Measurements from ENCODE around the gene EPHA2. TPM values are rescaled to one million over a fixed set of nuclear protein-coding genes. Genes with fewer than 3 reads are reported as not detected.

The EPHA2 gene
- total RNA-seq, 1 donor from 2014 or later: not detected

DNA sequence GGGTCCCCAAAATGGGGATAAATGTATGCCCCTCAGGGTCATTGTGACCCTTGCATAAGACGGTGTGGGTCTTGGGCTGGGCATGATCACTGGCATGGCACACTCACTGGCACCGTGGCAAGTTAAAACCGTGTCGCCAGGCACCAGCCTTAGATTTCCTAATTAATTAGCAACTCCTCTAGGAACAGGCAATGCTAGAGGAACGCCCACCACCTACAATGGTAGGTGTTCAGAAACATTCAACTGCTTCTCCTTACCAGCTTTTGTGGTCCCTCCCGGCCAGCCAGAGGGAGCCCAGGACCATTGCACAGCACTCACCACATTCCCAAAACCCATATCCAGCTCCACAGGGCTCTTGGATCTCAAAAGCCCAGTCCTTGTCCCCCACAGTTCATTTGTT lies 36.4 kb downstream of the EPHA2 start:
- intact Hi-C loops (cut with micrococcal nuclease): no loop called here
- peaks cover 32% of the 10 kb centered on the region for H3K27me3 Mint-ChIP-seq
- H3K9me3 Mint-ChIP-seq: no peaks in the 10 kb centered on the region
- CTCF ChIA-PET: no interaction called here
- DNase-seq (no peak), ATAC-seq (ENCODE audit: low read depth) (no peak)
- H3K4me3 Mint-ChIP-seq: no peak overlapping the region
- H3K4me1 Mint-ChIP-seq: peaks cover 4% of the 10 kb centered on the region
- POLR2A ChIA-PET: no interaction called here
- no peak overlapping the region for H3K27ac Mint-ChIP-seq
- TF ChIP-seq CTCF (IDR thresholded peaks at IDR 0.05): no peak
- H3K36me3 Mint-ChIP-seq (ENCODE audit: low read depth): no peaks in the 10 kb centered on the region

- H3K4me1 Mint-ChIP-seq: peaks cover 4% of the 10 kb centered on the region
- ChIA-PET POLR2A (no interaction called here), CTCF (interaction anchor here (1.7 kb wide), 1 partner anchor 68 kb away, joined by 4 read pairs; no protein-coding TSS in a partner anchor)
- no peak for DNase-seq
- H3K27ac Mint-ChIP-seq: no peak overlapping the region
- H3K4me3 Mint-ChIP-seq: no peak overlapping the region
- intact Hi-C loops (cut with micrococcal nuclease): no loop called here
- no peaks in the 10 kb centered on the region for H3K9me3 Mint-ChIP-seq
- ATAC-seq (ENCODE audit: low read depth): no peak
- no peak for TF ChIP-seq CTCF (IDR thresholded peaks at IDR 0.05)
- H3K36me3 Mint-ChIP-seq (ENCODE audit: low read depth): no peaks in the 10 kb centered on the region
- peaks cover 28% of the 10 kb centered on the region for H3K27me3 Mint-ChIP-seq
These were observed 37.2 kb downstream of the EPHA2 start for GRCh38 chr1:16118706-16119105.

DNA sequence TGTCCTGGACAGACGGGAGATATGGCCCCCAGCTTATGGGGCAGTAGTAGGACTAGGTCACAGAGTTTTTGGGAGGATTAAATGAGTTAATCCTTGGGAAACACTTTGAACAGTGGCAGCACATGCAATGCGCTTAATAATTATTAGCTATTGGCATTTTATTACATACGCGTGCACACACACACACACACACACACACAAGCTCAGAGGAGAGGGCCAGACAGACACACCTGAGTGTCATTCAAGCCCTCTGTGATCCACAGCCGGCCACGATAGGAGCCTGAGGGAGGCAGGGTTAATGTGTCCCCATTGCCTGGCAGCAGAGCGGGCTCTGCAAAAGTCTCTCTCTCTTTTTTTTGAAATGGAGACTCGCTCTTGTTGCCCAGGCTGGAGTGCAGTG lies 37.9 kb downstream of the EPHA2 start:
- intact Hi-C loops (cut with micrococcal nuclease): no loop called here
- Mint-ChIP-seq H3K9me3 (no peaks in the 10 kb centered on the region), H3K36me3 (ENCODE audit: low read depth) (no peaks in the 10 kb centered on the region), H3K4me1 (peaks cover 3% of the 10 kb centered on the region), H3K27me3 (peaks cover 23% of the 10 kb centered on the region), H3K27ac (no peak overlapping the region), H3K4me3 (no peak overlapping the region)
- CTCF ChIA-PET: interaction anchor here (1.7 kb wide), 1 partner anchor 69 kb away, joined by 4 read pairs; no protein-coding TSS in a partner anchor
- DNase-seq: no peak
- ATAC-seq (ENCODE audit: low read depth): no peak
- POLR2A ChIA-PET: interaction anchor here (0.7 kb wide), 1 partner anchor 303 kb away, joined by 4 read pairs; no protein-coding TSS in a partner anchor
- TF ChIP-seq CTCF (IDR thresholded peaks at IDR 0.05): no peak

DNA sequence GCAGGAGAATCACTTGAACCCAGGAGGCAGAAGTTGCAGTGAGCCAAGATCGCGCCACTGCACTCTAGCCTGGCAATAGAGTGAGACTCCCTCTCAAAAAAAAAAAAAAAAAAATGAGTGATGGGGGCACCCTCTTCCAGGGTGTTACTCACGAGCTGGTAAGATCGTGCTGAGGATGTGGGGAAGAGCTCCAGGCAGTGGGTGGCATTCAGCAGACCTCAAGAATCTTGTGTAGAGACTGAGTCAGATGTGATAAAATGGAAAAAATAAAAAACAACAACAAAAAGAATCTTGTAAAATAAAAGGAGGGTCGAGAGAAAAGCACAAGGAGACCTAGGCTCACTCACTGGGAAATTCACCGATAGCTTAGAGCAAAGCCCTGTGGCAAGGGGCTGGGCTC lies 38.5 kb downstream of the EPHA2 start:
- Mint-ChIP-seq H3K27me3 (peaks cover 20% of the 10 kb centered on the region), H3K27ac (no peak overlapping the region), H3K36me3 (ENCODE audit: low read depth) (no peaks in the 10 kb centered on the region), H3K9me3 (no peaks in the 10 kb centered on the region), H3K4me1 (no peaks in the 10 kb centered on the region), H3K4me3 (no peak overlapping the region)
- ATAC-seq (ENCODE audit: low read depth) (no peak), DNase-seq (no peak)
- TF ChIP-seq CTCF (IDR thresholded peaks at IDR 0.05): no peak
- POLR2A ChIA-PET: interaction anchor here (0.7 kb wide), 1 partner anchor 302 kb away, joined by 4 read pairs; no protein-coding TSS in a partner anchor
- CTCF ChIA-PET: interaction anchor here (1.7 kb wide), 1 partner anchor 69 kb away, joined by 4 read pairs; no protein-coding TSS in a partner anchor
- intact Hi-C loops (cut with micrococcal nuclease): no loop called here

DNA sequence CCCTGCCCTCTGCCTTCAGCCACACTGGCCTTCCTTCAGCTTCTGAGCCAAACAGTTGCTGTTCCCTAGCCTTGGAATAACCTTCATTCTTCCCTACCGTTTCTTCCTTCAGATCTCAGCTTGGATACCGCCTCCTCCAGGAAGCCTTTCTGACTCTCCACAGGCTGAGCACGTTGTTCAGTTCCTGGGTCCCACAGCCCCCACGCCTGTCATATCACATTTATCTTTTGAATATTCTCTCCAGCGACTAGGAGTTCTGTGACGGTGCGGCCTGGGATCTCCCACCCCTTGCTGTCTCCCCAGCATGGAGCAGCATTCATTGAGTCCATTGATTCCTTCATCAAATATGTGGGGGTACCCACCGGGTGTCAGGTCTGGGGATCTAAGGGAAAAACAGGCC lies 39.2 kb downstream of the EPHA2 start:
- TF ChIP-seq CTCF (IDR thresholded peaks at IDR 0.05): no peak
- Mint-ChIP-seq H3K9me3 (no peaks in the 10 kb centered on the region), H3K27me3 (peaks cover 21% of the 10 kb centered on the region), H3K4me3 (no peak overlapping the region), H3K4me1 (no peaks in the 10 kb centered on the region), H3K27ac (no peak overlapping the region), H3K36me3 (ENCODE audit: low read depth) (no peaks in the 10 kb centered on the region)
- ATAC-seq (ENCODE audit: low read depth) (no peak), DNase-seq (no peak)
- ChIA-PET CTCF (no interaction called here), POLR2A (no interaction called here)
- intact Hi-C loops (cut with micrococcal nuclease): no loop called here
